G401 (cell line): ENCODE results near the gene ADM2. TPM values are rescaled to one million over a fixed set of nuclear protein-coding genes. Genes with fewer than 3 reads are reported as not detected.
"Not testable (repeated sequence)": the region's sequence is repeated elsewhere in the genome, so short reads cannot be mapped to it uniquely, and the experiment has no call there.

Source experiments
- DNase-seq: peaks from one replicate; pipeline ENCODE4 v3.0.0-alpha.2; 2015; ENCODE audit warnings: low spot score
- in situ Hi-C: cut with HindIII; loops from 2 replicates; pipeline ENCODE4 v1.10.0; 2016; ENCODE audit warnings: low sequenced_read_pairs, mixed read lengths
- total RNA-seq: library from RNA; depleted of rRNA; stranded (reverse); fragments of >200 nt; shearing (Covaris generic); gene quantifications from 2 replicates; pipeline ENCODE4 v1.2.3, GENCODE V29; 2014; rRNA removed

Gene ADM2
- total RNA-seq = not detected in 2 replicates

- no peak for DNase-seq
- in situ Hi-C loops = no loop called here
These were observed at the start of gene ADM2 for GRCh38 chr22:50481440-50482106. Gene ADM2 (plus strand): TSS chr22:50481543. CDS start chr22:50481848, 305 bp downstream.

- in situ Hi-C loops = no loop called here
- DNase-seq = no peak
These were observed 49.0 kb upstream of the ADM2 start for GRCh38 chr22:50432131-50432876.

- DNase-seq, in situ Hi-C loops: not testable (repeated sequence)
These were observed 48.3 kb upstream of the ADM2 start for GRCh38 chr22:50432877-50433510.

GRCh38 chr22:50434849-50435248 is 46.5 kb upstream of the ADM2 start:
- no peak for DNase-seq
- in situ Hi-C loops = no loop called here

GRCh38 chr22:50435291-50436014 is 45.9 kb upstream of the ADM2 start:
- no peak for DNase-seq
- in situ Hi-C loops = no loop called here

- DNase-seq = no peak
- in situ Hi-C loops = no loop called here
These were observed 45.1 kb upstream of the ADM2 start for GRCh38 chr22:50436015-50436830.

- DNase-seq = no peak
- in situ Hi-C loops = no loop called here
These were observed 44.5 kb upstream of the ADM2 start for GRCh38 chr22:50436841-50437341.

- no peak for DNase-seq
- in situ Hi-C loops = no loop called here
These were observed 43.6 kb upstream of the ADM2 start for GRCh38 chr22:50437511-50438304.

- DNase-seq = no peak
These were observed 42.8 kb upstream of the ADM2 start for GRCh38 chr22:50438305-50439275.

GRCh38 chr22:50439314-50439870 is 42.0 kb upstream of the ADM2 start:
- in situ Hi-C loops = no loop called here
- no peak for DNase-seq

More at GRCh38 chr22:50438305-50439275, 42.8 kb upstream of the ADM2 start:
- in situ Hi-C loops = no loop called here

- in situ Hi-C loops = no loop called here
- no peak for DNase-seq
These were observed 41.4 kb upstream of the ADM2 start for GRCh38 chr22:50439871-50440331.

GRCh38 chr22:50440544-50441249 is 40.6 kb upstream of the ADM2 start:
- in situ Hi-C loops = no loop called here

GRCh38 chr22:50441428-50441993 is 39.8 kb upstream of the ADM2 start:
- no peak for DNase-seq
- in situ Hi-C loops = no loop called here

More at GRCh38 chr22:50440544-50441249, 40.6 kb upstream of the ADM2 start:
- DNase-seq = no peak

GRCh38 chr22:50443197-50443596 is 38.1 kb upstream of the ADM2 start:
- in situ Hi-C loops = no loop called here
- no peak for DNase-seq

- DNase-seq = no peak
- in situ Hi-C loops = no loop called here
These were observed 37.3 kb upstream of the ADM2 start for GRCh38 chr22:50443801-50444625.
